ENCODE measurements around the gene ZBTB21.

DNA sequence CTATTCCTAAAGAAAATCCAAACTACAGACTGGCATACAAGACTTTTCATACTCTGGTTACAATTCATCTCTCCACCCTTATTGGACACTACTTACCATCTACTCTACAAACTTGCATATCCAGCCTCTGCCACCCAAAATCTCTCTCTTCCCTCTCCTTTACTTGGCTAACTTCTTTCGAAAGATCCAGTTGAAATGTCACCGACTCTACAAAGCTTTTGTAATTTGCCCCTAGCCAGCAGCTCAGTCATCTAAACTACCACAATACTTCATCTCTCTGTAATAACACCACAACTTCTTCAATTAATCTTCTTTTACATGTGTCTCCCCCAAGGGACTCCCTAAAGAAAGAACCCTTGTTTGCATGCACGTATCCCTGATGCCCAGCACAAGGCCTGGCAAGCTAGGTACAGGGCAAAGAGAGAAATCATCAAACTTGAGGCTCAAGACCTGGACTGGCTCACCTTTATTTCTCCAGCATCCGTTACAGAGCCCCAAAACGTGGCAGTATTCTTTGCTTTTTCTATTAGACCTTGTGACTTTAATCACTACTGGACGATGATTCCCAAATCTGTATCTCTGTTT is 2.7 kb downstream of the ZBTB21 start:
- TF ChIP-seq POLR2A (IDR thresholded peaks at IDR 0.05): no peak
- TF ChIP-seq, protein P1, sequence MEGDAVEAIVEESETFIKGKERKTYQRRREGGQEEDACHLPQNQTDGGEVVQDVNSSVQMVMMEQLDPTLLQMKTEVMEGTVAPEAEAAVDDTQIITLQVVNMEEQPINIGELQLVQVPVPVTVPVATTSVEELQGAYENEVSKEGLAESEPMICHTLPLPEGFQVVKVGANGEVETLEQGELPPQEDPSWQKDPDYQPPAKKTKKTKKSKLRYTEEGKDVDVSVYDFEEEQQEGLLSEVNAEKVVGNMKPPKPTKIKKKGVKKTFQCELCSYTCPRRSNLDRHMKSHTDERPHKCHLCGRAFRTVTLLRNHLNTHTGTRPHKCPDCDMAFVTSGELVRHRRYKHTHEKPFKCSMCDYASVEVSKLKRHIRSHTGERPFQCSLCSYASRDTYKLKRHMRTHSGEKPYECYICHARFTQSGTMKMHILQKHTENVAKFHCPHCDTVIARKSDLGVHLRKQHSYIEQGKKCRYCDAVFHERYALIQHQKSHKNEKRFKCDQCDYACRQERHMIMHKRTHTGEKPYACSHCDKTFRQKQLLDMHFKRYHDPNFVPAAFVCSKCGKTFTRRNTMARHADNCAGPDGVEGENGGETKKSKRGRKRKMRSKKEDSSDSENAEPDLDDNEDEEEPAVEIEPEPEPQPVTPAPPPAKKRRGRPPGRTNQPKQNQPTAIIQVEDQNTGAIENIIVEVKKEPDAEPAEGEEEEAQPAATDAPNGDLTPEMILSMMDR (IDR thresholded peaks at IDR 0.05): no peak
